DMS 273 (cell line): ENCODE results near the gene C16orf95.

Source experiments
- DNase-seq: peaks from one replicate; lab custom pipeline; 2025; ENCODE audit not compliant: unreplicated experiment; lab: John Stamatoyannopoulos, UW

Gene C16orf95

GRCh38 chr16:87333581-87334331 is 16.6 kb upstream of the C16orf95 start:
- no peak for DNase-seq

GRCh38 chr16:87333101-87333500 is 15.9 kb upstream of the C16orf95 start:
- no peak for DNase-seq

- no peak for DNase-seq
Observed at GRCh38 chr16:87332150-87332549, 15.0 kb upstream of the C16orf95 start.

GRCh38 chr16:87331241-87331801 is 14.1 kb upstream of the C16orf95 start:
- no peak for DNase-seq

GRCh38 chr16:87330646-87331045 is 13.5 kb upstream of the C16orf95 start:
- no peak for DNase-seq

- DNase-seq: no peak
Observed at GRCh38 chr16:87330257-87330624, 13.0 kb upstream of the C16orf95 start.

GRCh38 chr16:87329436-87330256 is 12.5 kb upstream of the C16orf95 start:
- DNase-seq: no peak

- DNase-seq: no peak
Observed at GRCh38 chr16:87328846-87329245, 11.7 kb upstream of the C16orf95 start.

GRCh38 chr16:87327798-87328495 is 10.8 kb upstream of the C16orf95 start:
- no peak for DNase-seq

GRCh38 chr16:87326151-87326571 is 9.0 kb upstream of the C16orf95 start:
- DNase-seq: no peak

GRCh38 chr16:87325423-87325858 is 8.2 kb upstream of the C16orf95 start:
- no peak for DNase-seq

GRCh38 chr16:87324411-87325275 is 7.5 kb upstream of the C16orf95 start:
- DNase-seq: peak; percentile 78

- peak; percentile 90 for DNase-seq
Observed at GRCh38 chr16:87323727-87324410, 6.7 kb upstream of the C16orf95 start.

- no peak for DNase-seq
Observed at GRCh38 chr16:87322833-87323726, 5.9 kb upstream of the C16orf95 start.

- no peak for DNase-seq
Observed at GRCh38 chr16:87322360-87322759, 5.2 kb upstream of the C16orf95 start.

GRCh38 chr16:87321336-87322107 is 4.3 kb upstream of the C16orf95 start:
- peak; percentile 73 for DNase-seq

GRCh38 chr16:87320510-87321227 is 3.5 kb upstream of the C16orf95 start:
- DNase-seq: peak; percentile 27
